GM23338 (cell line): ENCODE results near the gene CDC42BPA. TPM values are rescaled to one million over a fixed set of nuclear protein-coding genes. Genes with fewer than 3 reads are reported as not detected.

Source experiments
- ATAC-seq: fragments of 200-7000 bp; cut with Tn5 transposase; 3 replicates; pipeline ENCODE4 v1.9.1; 2020
- DNase-seq: peaks from one replicate; pipeline ENCODE4 v3.0.0-alpha.2; 2015; ENCODE audit warnings: low spot score
- H2AFZ ChIP-seq: fragments of 200-600 bp; sonication (generic); 2 replicates; pipeline ENCODE4 v1.8.0; 2016; ENCODE audit warnings: antibody characterized with exemption, mild to moderate bottlenecking, moderate library complexity
- H3F3A ChIP-seq: fragments of 200-600 bp; sonication (generic); replicated peaks from 2 replicates; pipeline ENCODE4 v1.8.0; 2017; ENCODE audit warnings: antibody characterized with exemption, mixed run types, low read depth
- H3K27ac ChIP-seq: fragments of 200-600 bp; sonication (generic); 2 replicates; pipeline ENCODE4 v1.6.1; 2016; ENCODE audit warnings: low read depth
- H3K27me3 ChIP-seq: fragments of 200-600 bp; sonication (generic); 2 replicates; pipeline ENCODE4 v1.8.0; 2016; ENCODE audit warnings: mild to moderate bottlenecking, mixed run types, moderate library complexity; ENCODE audit not compliant: insufficient read depth
- H3K36me3 ChIP-seq: fragments of 200-600 bp; sonication (generic); 2 replicates; pipeline ENCODE4 v1.8.0; 2016; ENCODE audit warnings: mild to moderate bottlenecking; ENCODE audit not compliant: insufficient read depth
- H3K4me1 ChIP-seq: fragments of 200-600 bp; sonication (generic); 2 replicates; pipeline ENCODE4 v1.8.0; 2016; ENCODE audit warnings: mild to moderate bottlenecking, moderate library complexity; ENCODE audit not compliant: insufficient read depth
- H3K4me2 ChIP-seq: fragments of 200-600 bp; sonication (generic); 2 replicates; pipeline ENCODE4 v1.7.1; 2017; ENCODE audit warnings: mixed run types
- H3K4me3 ChIP-seq: fragments of 200-600 bp; sonication (generic); 2 replicates; pipeline ENCODE4 v1.6.1; 2016; ENCODE audit warnings: mixed run types
- H3K79me2 ChIP-seq: fragments of 200-600 bp; sonication (generic); replicated peaks from 2 replicates; pipeline ENCODE4 v1.8.0; 2017; ENCODE audit warnings: mild to moderate bottlenecking; ENCODE audit not compliant: insufficient read depth
- H3K9me2 ChIP-seq: fragments of 200-600 bp; sonication (generic); 2 replicates; pipeline ENCODE4 v1.8.0; 2017; ENCODE audit not compliant: insufficient read depth
- H4K20me1 ChIP-seq: fragments of 200-600 bp; sonication (generic); replicated peaks from 2 replicates; pipeline ENCODE4 v1.8.0; 2017; ENCODE audit warnings: mild to moderate bottlenecking; ENCODE audit not compliant: insufficient read depth
- H3K27ac Mint-ChIP-seq: 2 replicates; pipeline ENCODE4 v1.8.0; 2020; ENCODE audit warnings: inconsistent platforms, mild to moderate bottlenecking, moderate library complexity, mixed read lengths
- H3K27me3 Mint-ChIP-seq: 3 replicates; pipeline ENCODE4 v1.8.0; 2022; ENCODE audit warnings: low read depth, mild to moderate bottlenecking, moderate library complexity, mixed read lengths, inconsistent platforms; ENCODE audit not compliant: insufficient read depth, poor library complexity
- H3K36me3 Mint-ChIP-seq: 3 replicates; pipeline ENCODE4 v1.8.0; 2021; ENCODE audit warnings: low read depth, mild to moderate bottlenecking, inconsistent platforms, moderate library complexity, mixed read lengths
- H3K4me1 Mint-ChIP-seq: 3 replicates; pipeline ENCODE4 v1.8.0; 2020; ENCODE audit warnings: mild to moderate bottlenecking, inconsistent platforms, mixed read lengths
- H3K4me3 Mint-ChIP-seq: 3 replicates; pipeline ENCODE4 v1.8.0; 2021; ENCODE audit warnings: moderate library complexity, mild to moderate bottlenecking, inconsistent platforms, mixed read lengths
- H3K9me3 Mint-ChIP-seq: 3 replicates; pipeline ENCODE4 v1.8.0; 2020; ENCODE audit warnings: moderate library complexity, mild to moderate bottlenecking, inconsistent platforms, mixed read lengths
- CREB1 ChIP-seq: fragments of 250-450 bp; sonication (Bioruptor Pico); IDR thresholded peaks from 2 replicates; pipeline ENCODE4 v1.5.0; 2020; ENCODE audit warnings: low read depth, mild to moderate bottlenecking, moderate library complexity
- EZH2 ChIP-seq: fragments of 200-600 bp; sonication (generic); IDR thresholded peaks from one replicate; pipeline ENCODE4 v1.8.0; 2017; ENCODE audit warnings: antibody characterized with exemption, mild to moderate bottlenecking, low read depth; ENCODE audit not compliant: unreplicated experiment
- EZH2phosphoT487 ChIP-seq: fragments of 200-600 bp; sonication (generic); IDR thresholded peaks from one replicate; pipeline ENCODE4 v1.8.1; 2018; ENCODE audit warnings: antibody characterized with exemption; ENCODE audit not compliant: unreplicated experiment
- JUNB ChIP-seq: IDR thresholded peaks from one replicate; pipeline ENCODE4 v1.6.1; 2016; ENCODE audit warnings: antibody characterized with exemption; ENCODE audit not compliant: unreplicated experiment
- NANOG ChIP-seq: IDR thresholded peaks from 2 replicates; pipeline ENCODE4 v1.6.1; 2016; ENCODE audit warnings: antibody characterized with exemption, borderline replicate concordance
- POLR2AphosphoS5 ChIP-seq: IDR thresholded peaks from 2 replicates; pipeline ENCODE4 v1.6.1; 2016; ENCODE audit warnings: antibody characterized with exemption, low read depth
- STAT1 ChIP-seq: IDR thresholded peaks from one replicate; pipeline ENCODE4 v1.6.1; 2016; ENCODE audit warnings: antibody characterized with exemption; ENCODE audit not compliant: unreplicated experiment
- ZNF114 ChIP-seq: fragments of 250-450 bp; sonication (Bioruptor Pico); IDR thresholded peaks from 2 replicates; pipeline ENCODE4 v1.5.0; 2020; ENCODE audit warnings: mild to moderate bottlenecking, moderate library complexity
- ZNF331 ChIP-seq: fragments of 250-450 bp; sonication (Bioruptor Pico); IDR thresholded peaks from 2 replicates; pipeline ENCODE4 v1.5.0; 2020; ENCODE audit warnings: low read depth, mild to moderate bottlenecking, moderate library complexity
- polyA plus RNA-seq: library from polyadenylated mRNA; unstranded; fragments of >200 nt; fragmentation: Nextera tagmentation; extraction: Ambion mirVana; gene quantifications from 2 replicates; pipeline ENCODE4 v1.2.1, GENCODE V29; 2016
- total RNA-seq: library from RNA; depleted of rRNA; stranded (reverse); fragments of >200 nt; shearing (Covaris generic); gene quantifications from 2 replicates; pipeline ENCODE4 v1.2.3, GENCODE V29; 2014
- TF ChIP-seq, protein P1 (sequence below): IDR thresholded peaks from 2 replicates; pipeline ENCODE4 v1.6.1; 2016; ENCODE audit warnings: antibody characterized with exemption
- TF ChIP-seq, protein P2 (sequence below), 2 experiments: fragments of 200-600 bp in 1 of 2; sonication (generic) in 1 of 2; conservative IDR thresholded peaks; 2 replicates each; pipeline versions ENCODE4 v1.5.1 to v1.6.1; 2016 to 2017; ENCODE audit warnings: antibody characterized with exemption in 2 of 2, low read depth in 2 of 2, mild to moderate bottlenecking in 2 of 2, moderate library complexity in 1 of 2
- TF ChIP-seq, protein P3 (sequence below): IDR thresholded peaks from one replicate; pipeline ENCODE4 v1.6.1; 2018; ENCODE audit warnings: antibody characterized with exemption; ENCODE audit not compliant: unreplicated experiment
- TF ChIP-seq, protein P4 (sequence below): fragments of 250-450 bp; sonication (Bioruptor Pico); IDR thresholded peaks from 2 replicates; pipeline ENCODE4 v1.5.0; 2020; ENCODE audit warnings: mild to moderate bottlenecking, moderate library complexity

The CDC42BPA gene
- total and polyA plus RNA-seq, 2 experiments from 2014 or later = 17.7 to 40.1 TPM

DNA sequence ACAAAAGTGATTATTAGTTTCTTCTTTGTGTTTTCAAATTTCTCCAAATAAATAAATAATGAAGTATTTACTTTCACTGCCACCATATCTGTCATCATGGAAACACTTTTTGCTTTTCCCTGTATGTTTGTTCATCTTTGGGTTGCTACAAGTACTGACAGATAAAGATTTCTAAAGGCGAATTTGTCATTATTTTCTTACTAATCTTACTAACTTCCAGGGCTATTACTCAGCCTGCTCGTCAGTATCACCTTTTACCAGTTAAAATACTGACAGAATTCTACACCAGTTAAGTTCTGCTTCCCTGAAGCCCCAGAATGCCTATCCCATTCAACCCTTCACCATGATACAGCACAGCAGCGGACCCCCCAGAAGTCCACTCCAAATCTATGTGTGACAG lies 106.1 kb downstream of the CDC42BPA start:
- H3K4me3 ChIP-seq = no peak overlapping the region
- H3K4me1 ChIP-seq = no peaks in the 10 kb centered on the region
- Mint-ChIP-seq H3K4me1 (peaks cover 2% of the 10 kb centered on the region; the same call in 1 of the 3 replicates), H3K27me3 (peaks cover 2% of the 10 kb centered on the region), H3K4me3 (no peak overlapping the region), H3K9me3 (no peaks in the 10 kb centered on the region), H3K36me3 (peaks cover 21% of the 10 kb centered on the region), H3K27ac (peak overlapping the region; percentile 36; the same call in 1 of the 2 replicates)
- H3K27me3 ChIP-seq = no peaks in the 10 kb centered on the region
- no peak overlapping the region for H3K27ac ChIP-seq
- H4K20me1 ChIP-seq = no peaks in the 10 kb centered on the region
- peaks cover 3% of the 10 kb centered on the region for H3K79me2 ChIP-seq
- H2AFZ ChIP-seq = no peak overlapping the region
- no peaks in the 10 kb centered on the region for H3K36me3 ChIP-seq
- no peaks in the 10 kb centered on the region for H3F3A ChIP-seq
- H3K4me2 ChIP-seq = no peak overlapping the region
- TF ChIP-seq ZNF114 (CRISPR knock-in tag) = no peak
- TF ChIP-seq CREB1 (CRISPR knock-in tag) = no peak
- no peak for TF ChIP-seq JUNB
- no peak for TF ChIP-seq ZNF331
- TF ChIP-seq EZH2phosphoT487 = no peak
- TF ChIP-seq EZH2 = no peak
- TF ChIP-seq, protein P1, sequence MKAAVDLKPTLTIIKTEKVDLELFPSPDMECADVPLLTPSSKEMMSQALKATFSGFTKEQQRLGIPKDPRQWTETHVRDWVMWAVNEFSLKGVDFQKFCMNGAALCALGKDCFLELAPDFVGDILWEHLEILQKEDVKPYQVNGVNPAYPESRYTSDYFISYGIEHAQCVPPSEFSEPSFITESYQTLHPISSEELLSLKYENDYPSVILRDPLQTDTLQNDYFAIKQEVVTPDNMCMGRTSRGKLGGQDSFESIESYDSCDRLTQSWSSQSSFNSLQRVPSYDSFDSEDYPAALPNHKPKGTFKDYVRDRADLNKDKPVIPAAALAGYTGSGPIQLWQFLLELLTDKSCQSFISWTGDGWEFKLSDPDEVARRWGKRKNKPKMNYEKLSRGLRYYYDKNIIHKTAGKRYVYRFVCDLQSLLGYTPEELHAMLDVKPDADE = no peak
- no peak for TF ChIP-seq POLR2AphosphoS5
- TF ChIP-seq, protein P2, sequence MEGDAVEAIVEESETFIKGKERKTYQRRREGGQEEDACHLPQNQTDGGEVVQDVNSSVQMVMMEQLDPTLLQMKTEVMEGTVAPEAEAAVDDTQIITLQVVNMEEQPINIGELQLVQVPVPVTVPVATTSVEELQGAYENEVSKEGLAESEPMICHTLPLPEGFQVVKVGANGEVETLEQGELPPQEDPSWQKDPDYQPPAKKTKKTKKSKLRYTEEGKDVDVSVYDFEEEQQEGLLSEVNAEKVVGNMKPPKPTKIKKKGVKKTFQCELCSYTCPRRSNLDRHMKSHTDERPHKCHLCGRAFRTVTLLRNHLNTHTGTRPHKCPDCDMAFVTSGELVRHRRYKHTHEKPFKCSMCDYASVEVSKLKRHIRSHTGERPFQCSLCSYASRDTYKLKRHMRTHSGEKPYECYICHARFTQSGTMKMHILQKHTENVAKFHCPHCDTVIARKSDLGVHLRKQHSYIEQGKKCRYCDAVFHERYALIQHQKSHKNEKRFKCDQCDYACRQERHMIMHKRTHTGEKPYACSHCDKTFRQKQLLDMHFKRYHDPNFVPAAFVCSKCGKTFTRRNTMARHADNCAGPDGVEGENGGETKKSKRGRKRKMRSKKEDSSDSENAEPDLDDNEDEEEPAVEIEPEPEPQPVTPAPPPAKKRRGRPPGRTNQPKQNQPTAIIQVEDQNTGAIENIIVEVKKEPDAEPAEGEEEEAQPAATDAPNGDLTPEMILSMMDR (conservative IDR thresholded peaks at IDR 0.05; ENCODE audit: low read depth in 2 of 2) = no peak
- no peak for TF ChIP-seq NANOG
- TF ChIP-seq, protein P3, sequence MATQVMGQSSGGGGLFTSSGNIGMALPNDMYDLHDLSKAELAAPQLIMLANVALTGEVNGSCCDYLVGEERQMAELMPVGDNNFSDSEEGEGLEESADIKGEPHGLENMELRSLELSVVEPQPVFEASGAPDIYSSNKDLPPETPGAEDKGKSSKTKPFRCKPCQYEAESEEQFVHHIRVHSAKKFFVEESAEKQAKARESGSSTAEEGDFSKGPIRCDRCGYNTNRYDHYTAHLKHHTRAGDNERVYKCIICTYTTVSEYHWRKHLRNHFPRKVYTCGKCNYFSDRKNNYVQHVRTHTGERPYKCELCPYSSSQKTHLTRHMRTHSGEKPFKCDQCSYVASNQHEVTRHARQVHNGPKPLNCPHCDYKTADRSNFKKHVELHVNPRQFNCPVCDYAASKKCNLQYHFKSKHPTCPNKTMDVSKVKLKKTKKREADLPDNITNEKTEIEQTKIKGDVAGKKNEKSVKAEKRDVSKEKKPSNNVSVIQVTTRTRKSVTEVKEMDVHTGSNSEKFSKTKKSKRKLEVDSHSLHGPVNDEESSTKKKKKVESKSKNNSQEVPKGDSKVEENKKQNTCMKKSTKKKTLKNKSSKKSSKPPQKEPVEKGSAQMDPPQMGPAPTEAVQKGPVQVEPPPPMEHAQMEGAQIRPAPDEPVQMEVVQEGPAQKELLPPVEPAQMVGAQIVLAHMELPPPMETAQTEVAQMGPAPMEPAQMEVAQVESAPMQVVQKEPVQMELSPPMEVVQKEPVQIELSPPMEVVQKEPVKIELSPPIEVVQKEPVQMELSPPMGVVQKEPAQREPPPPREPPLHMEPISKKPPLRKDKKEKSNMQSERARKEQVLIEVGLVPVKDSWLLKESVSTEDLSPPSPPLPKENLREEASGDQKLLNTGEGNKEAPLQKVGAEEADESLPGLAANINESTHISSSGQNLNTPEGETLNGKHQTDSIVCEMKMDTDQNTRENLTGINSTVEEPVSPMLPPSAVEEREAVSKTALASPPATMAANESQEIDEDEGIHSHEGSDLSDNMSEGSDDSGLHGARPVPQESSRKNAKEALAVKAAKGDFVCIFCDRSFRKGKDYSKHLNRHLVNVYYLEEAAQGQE = no peak
- TF ChIP-seq, protein P4, sequence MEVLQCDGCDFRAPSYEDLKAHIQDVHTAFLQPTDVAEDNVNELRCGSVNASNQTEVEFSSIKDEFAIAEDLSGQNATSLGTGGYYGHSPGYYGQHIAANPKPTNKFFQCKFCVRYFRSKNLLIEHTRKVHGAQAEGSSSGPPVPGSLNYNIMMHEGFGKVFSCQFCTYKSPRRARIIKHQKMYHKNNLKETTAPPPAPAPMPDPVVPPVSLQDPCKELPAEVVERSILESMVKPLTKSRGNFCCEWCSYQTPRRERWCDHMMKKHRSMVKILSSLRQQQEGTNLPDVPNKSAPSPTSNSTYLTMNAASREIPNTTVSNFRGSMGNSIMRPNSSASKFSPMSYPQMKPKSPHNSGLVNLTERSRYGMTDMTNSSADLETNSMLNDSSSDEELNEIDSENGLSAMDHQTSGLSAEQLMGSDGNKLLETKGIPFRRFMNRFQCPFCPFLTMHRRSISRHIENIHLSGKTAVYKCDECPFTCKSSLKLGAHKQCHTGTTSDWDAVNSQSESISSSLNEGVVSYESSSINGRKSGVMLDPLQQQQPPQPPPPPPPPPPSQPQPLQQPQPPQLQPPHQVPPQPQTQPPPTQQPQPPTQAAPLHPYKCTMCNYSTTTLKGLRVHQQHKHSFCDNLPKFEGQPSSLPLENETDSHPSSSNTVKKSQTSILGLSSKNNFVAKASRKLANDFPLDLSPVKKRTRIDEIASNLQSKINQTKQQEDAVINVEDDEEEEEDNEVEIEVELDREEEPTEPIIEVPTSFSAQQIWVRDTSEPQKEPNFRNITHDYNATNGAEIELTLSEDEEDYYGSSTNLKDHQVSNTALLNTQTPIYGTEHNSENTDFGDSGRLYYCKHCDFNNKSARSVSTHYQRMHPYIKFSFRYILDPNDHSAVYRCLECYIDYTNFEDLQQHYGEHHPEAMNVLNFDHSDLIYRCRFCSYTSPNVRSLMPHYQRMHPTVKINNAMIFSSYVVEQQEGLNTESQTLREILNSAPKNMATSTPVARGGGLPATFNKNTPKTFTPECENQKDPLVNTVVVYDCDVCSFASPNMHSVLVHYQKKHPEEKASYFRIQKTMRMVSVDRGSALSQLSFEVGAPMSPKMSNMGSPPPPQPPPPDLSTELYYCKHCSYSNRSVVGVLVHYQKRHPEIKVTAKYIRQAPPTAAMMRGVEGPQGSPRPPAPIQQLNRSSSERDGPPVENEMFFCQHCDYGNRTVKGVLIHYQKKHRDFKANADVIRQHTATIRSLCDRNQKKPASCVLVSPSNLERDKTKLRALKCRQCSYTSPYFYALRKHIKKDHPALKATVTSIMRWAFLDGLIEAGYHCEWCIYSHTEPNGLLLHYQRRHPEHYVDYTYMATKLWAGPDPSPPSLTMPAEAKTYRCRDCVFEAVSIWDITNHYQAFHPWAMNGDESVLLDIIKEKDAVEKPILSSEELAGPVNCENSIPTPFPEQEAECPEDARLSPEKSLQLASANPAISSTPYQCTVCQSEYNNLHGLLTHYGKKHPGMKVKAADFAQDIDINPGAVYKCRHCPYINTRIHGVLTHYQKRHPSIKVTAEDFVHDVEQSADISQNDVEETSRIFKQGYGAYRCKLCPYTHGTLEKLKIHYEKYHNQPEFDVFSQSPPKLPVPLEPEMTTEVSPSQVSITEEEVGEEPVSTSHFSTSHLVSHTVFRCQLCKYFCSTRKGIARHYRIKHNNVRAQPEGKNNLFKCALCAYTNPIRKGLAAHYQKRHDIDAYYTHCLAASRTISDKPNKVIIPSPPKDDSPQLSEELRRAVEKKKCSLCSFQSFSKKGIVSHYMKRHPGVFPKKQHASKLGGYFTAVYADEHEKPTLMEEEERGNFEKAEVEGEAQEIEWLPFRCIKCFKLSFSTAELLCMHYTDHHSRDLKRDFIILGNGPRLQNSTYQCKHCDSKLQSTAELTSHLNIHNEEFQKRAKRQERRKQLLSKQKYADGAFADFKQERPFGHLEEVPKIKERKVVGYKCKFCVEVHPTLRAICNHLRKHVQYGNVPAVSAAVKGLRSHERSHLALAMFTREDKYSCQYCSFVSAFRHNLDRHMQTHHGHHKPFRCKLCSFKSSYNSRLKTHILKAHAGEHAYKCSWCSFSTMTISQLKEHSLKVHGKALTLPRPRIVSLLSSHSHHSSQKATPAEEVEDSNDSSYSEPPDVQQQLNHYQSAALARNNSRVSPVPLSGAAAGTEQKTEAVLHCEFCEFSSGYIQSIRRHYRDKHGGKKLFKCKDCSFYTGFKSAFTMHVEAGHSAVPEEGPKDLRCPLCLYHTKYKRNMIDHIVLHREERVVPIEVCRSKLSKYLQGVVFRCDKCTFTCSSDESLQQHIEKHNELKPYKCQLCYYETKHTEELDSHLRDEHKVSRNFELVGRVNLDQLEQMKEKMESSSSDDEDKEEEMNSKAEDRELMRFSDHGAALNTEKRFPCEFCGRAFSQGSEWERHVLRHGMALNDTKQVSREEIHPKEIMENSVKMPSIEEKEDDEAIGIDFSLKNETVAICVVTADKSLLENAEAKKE (CRISPR knock-in tag) = no peak
- TF ChIP-seq STAT1 = no peak
- ATAC-seq (no peak), DNase-seq (no peak)
- no peaks in the 10 kb centered on the region for H3K9me2 ChIP-seq
